HEK293T (cell line): Measurements from ENCODE around the gene KCNB1.

Experiments
- ARNT ChIP-seq: fragments of 450-650 bp; IDR thresholded peaks from 2 replicates; pipeline ENCODE4 v1.6.1; 2017; ENCODE audit warnings: mild to moderate bottlenecking
- BHLHE40 ChIP-seq: fragments of 450-650 bp; IDR thresholded peaks from 2 replicates; pipeline ENCODE4 v1.6.1; 2016; ENCODE audit warnings: mild to moderate bottlenecking, moderate library complexity, borderline replicate concordance
- FOXA1 ChIP-seq: fragments of 450-650 bp; IDR thresholded peaks from 2 replicates; pipeline ENCODE4 v1.6.1; 2016; ENCODE audit warnings: mild to moderate bottlenecking
- FOXM1 ChIP-seq: fragments of 450-650 bp; IDR thresholded peaks from 2 replicates; pipeline ENCODE4 v1.6.1; 2017; ENCODE audit warnings: mild to moderate bottlenecking, borderline replicate concordance
- SP1 ChIP-seq: fragments of 450-650 bp; IDR thresholded peaks from 2 replicates; pipeline ENCODE4 v1.6.1; 2017
- SUZ12 ChIP-seq: fragments of 450-650 bp; IDR thresholded peaks from 2 replicates; pipeline ENCODE4 v1.6.1; 2016; ENCODE audit warnings: mild to moderate bottlenecking
- TARDBP ChIP-seq: fragments of 450-650 bp; IDR thresholded peaks from 2 replicates; pipeline ENCODE4 v1.6.1; 2016
- ZNF384 ChIP-seq: fragments of 450-650 bp; IDR thresholded peaks from 2 replicates; pipeline ENCODE4 v1.6.1; 2016

- TF ChIP-seq SUZ12 (no peak), ARNT (no peak), SP1 (no peak), FOXM1 (no peak), BHLHE40 (no peak), ZNF384 (no peak), TARDBP (no peak), FOXA1 (no peak)
Measured at GRCh38 chr20:49385465-49385864, 97.0 kb downstream of the KCNB1 start.
